Activated CD4-positive, CD25-positive, alpha-beta regulatory T cell (primary cell): ENCODE results near the gene RHEBL1.
"Not testable (repeated sequence)": the region's sequence is repeated elsewhere in the genome, so short reads cannot be mapped to it uniquely, and the experiment has no call there.

Experiments used
- DNase-seq, 4 experiments: peaks; one replicate each; lab custom pipeline; 2025; lab: John Stamatoyannopoulos, UW

The RHEBL1 gene

DNA sequence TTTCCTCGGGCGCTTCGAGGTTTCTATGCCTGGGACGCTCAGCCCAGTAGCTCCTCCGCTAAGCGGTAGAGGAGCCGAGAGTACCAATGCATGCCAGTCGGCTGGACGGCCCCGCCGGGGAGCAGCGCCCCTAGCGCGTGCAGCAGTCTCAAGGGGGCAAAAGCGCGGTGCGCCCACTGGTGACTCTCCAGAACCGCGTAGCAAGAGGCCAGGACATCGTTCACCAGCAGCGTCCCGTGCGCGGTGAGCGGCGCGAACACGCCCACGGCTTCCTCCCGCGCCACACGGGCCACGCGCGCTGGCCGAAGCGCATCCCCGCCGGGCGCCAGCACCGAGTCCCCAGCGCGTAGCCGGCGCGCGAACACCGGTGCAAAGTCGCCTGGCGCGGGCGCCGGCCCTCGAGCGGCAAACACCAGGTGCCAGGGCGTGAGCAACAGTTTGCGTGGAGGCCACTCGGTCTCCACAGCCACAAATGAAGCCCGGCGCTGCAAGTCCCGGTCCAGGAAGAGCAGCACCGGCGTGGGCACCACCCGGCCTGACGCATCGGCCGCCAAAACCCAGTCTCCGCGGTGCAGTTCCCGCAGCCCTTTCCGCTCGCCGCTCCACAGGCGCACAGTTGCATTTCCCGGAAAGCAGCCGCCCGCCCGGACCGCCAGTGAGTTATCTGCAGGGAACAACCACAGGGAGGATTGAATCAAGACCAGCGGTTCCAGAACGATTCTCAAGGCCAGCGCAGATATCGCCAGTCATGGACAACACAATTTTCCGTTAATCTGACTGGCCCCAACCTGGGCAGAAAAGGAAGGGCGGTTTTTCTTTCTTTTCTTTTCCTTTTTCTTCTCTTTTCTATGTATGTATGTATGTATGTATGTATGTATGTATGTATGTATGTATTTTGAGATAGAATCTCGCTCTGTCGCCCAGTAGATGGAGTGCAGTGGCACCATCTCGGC lies 20.3 kb upstream of the RHEBL1 start:
- no peak for DNase-seq

DNA sequence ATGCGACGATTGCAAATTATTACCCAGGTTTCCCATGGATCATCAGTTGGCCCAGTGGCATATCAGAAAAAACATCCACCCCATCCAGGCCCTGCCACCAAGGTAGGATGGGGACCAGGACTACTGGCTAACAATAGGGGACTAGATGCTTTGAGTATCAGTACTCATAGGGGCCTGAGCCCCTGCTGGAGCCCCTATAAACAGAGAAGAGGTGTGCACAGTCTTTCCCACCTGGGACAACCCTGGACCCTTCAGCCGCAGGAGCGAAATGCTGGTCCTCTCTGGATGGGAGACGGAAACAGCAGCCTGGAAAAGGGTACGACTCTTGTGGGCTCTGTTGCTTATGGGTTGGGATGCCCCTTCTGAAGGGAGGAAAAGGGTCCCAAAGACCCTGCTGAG lies 19.2 kb upstream of the RHEBL1 start:
- DNase-seq, result no peak

DNA sequence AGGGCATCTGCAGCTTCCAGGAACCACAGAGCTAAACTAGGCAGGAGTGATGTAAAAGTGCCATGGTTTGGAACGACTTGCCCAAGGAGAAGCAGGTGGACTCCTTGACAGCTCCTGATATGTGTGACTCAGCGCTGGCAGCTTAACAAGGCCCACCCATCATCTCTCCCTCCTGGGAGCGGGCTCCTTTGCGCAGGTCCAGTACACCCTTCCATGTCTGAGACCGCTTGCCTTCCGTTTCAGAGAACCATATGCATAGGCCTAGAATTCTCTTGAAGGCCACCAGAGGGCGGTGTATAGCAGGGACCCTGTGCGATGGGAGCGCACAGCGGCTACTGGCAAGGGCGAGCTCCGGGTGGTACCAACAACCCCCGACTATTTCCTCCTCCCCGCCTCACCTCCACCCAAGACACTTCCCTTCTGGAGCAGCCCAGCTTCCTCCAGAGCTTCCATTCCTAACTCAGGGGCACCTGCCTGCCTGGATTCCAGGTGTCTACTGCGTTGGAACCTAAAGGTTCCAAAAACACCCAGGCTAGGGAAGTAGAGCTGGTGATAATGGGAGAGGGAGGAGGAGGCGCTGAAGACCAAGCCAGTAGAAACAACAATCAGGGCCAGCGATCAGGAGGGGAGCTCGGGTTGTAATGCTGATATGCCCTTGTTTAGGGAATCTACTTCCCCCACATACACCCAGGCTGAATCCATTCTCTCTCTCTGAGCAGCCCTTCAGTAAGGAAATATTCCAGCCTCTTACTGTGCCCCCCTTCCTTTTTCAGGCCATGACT lies 18.6 kb upstream of the RHEBL1 start:
- DNase-seq, result peak; percentile 35 to 53 (median 43)

- DNase-seq, result no peak
Measured at GRCh38 chr12:49086116-49086515, 16.3 kb upstream of the RHEBL1 start.

GRCh38 chr12:49084438-49084837 lies 14.7 kb upstream of the RHEBL1 start:
- no peak for DNase-seq

DNA sequence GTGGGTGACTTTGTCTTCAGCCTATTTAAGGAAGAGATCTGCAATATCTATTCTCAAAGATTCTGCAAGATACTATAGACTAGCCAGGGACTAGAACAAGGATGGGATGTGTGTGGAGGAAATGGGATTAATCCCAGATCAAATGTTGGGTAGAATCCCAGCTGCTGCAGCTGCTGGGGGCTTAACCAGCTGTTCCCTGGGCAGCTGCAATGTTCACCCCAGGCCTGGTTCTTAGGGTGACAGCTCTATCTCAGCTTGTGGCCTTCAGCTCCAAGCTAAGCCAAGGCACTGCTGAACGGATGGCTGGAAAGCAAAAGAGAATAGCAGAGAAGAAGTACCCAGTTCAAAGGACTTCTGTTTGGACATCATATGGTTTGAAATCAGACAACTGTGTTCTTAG lies 10.0 kb upstream of the RHEBL1 start:
- DNase-seq, result no peak

DNA sequence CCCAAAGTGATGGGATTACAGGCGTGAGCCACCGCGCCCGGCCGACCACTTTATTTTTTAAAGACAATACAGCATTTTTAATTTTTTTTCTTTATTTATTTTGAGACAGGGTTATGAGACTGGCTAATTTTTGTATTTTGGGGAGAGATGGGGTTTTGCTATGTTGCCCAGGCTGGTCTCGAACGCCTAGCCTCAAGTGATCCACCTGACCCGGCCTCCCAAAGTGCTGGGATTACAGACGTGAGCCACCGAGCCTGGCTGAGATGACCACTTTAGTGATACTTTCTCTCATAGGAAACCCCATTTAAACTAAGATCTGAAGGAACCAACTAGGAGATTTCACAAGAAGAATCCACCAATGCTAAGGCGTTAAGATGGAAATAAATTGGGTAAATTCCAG lies 1.2 kb upstream of the RHEBL1 start:
- no peak for DNase-seq

DNA sequence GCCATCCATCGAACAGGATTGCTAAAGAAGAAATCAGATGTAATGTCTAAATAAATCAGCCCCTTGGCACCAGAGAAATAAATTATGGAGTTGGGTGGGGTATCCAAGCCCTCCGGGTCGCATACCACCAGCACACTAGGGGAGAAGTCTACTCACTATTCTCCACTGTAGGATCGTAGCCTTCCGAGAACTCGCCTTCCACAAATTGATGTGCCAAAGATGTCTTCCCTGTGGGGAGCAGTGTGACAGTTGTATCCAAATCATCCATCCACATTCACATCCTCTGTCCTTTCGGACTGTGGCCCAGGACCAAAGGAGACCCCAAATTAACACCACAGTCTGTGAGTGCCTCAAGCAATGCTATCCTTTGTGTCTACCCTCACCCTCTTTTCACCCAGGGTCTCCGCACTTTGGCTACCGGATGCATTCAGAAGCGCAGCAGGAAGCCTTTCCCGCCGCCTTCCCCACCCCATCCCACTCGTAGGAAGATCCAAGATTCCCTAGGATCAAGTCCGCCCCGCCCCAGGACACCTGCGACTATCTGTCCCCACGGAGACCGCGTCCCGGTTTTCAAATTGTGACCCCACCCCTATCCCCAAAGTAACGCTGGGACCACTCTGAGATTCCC lies 786 bp downstream of the RHEBL1 start:
- no peak for DNase-seq

DNA sequence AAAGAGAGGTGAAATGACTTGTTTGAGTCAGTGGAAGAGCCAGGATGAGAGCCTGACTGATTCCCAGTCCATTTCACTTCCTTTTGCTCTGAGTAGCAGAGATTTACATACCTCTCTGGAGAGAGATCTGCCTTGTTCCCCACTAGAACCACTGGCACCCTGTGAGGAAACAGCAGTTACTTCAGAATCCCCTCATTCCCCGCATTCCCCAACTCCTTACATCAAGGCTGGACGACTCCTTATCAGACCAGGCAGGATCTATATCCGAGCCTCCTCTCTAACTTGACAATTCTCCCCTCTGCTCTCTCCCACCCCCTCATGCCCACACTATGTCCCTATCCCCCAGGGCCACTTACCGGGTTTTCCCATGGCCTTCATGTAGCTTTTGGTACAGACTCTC lies 3.7 kb downstream of the RHEBL1 start:
- no peak for DNase-seq

DNA sequence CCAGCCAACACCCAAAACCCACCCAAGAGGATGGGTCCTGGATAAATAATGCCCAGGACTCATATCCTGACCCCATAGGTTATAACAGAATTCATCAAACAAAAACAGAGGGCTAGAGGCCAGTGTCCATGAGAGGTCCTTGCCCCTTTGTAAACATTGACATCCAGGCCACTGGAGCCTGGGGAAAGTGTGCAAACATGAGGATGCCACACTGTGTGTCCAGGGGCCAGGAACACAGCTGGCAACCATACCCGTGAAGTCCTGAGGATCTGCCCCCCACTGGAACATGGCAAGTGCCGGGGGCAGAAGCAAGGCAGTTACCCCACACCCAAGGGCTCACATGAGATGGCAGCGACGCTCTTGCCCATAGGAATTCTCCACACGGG lies 5.0 kb downstream of the RHEBL1 start:
- no peak for DNase-seq

GRCh38 chr12:49061916-49062315 lies 7.9 kb downstream of the RHEBL1 start:
- DNase-seq, result not testable (repeated sequence)

- no peak for DNase-seq
Measured at GRCh38 chr12:49061157-49061650, 8.6 kb downstream of the RHEBL1 start.

GRCh38 chr12:49060237-49061156 lies 9.3 kb downstream of the RHEBL1 start, which contains the start of gene KMT2D:
KMT2D (minus strand) TSS chr12:49060794; CDS start chr12:49055324, 5,470 bp downstream.
- peak; percentile 72 to 80 (median 75) for DNase-seq

- no peak for DNase-seq
Measured at GRCh38 chr12:49059299-49060171, 10.2 kb downstream of the RHEBL1 start.

- DNase-seq, result no peak
Measured at GRCh38 chr12:49059045-49059298, 10.8 kb downstream of the RHEBL1 start.

- no peak for DNase-seq
Measured at GRCh38 chr12:49058366-49059044, 11.3 kb downstream of the RHEBL1 start.

GRCh38 chr12:49057888-49058287 lies 11.9 kb downstream of the RHEBL1 start:
- DNase-seq, result no peak

GRCh38 chr12:49055978-49056754 lies 13.6 kb downstream of the RHEBL1 start:
- peak in 1 of 4 experiments; percentile 9 for DNase-seq

GRCh38 chr12:49055092-49055491 lies 14.7 kb downstream of the RHEBL1 start:
- DNase-seq, result no peak
